ENCODE measurements around the gene GHITM.

DNA sequence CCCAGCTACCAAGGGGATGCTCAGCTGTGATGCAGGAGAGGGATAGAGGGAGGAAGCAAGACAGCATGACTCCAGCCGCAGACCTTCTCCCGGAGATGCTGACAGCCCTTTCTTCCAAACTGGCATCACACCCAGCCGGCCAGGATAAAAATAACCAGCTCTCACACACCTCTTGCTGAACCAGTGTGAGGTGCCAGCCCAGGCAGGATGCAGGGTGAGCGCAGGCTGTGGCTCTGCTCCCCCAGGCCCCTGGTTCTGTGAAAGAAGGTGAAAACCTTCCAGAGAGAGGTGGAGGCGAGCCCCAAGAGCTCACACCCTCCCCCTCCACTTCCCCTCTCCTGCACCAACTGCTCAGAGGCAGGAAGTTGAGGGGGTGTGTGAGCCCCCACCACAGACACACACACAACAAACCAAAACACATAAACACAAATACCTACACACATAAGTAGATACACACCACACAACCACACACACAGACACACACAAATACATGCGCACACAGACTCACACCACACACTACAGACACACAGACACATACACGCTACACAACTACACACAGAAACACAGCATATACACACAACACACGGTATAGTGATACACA is 38.3 kb downstream of the GHITM start:
- no peak for TF ChIP-seq TAF1 (CRISPR knock-in tag; IDR thresholded peaks at IDR 0.05)
- no peak for TF ChIP-seq MAFG (CRISPR knock-in tag; IDR thresholded peaks at IDR 0.05)

Data from HepG2 (cell line).